HG03135 (cell line): Measurements from ENCODE around the gene ZNF865.

Experiments
- ATAC-seq: cut with Tn5 transposase; IDR thresholded peaks from one replicate; pipeline ENCODE4 v1.9.1; 2021; ENCODE audit warnings: mild to moderate bottlenecking, moderate library complexity; ENCODE audit not compliant: unreplicated experiment

The ZNF865 gene

DNA sequence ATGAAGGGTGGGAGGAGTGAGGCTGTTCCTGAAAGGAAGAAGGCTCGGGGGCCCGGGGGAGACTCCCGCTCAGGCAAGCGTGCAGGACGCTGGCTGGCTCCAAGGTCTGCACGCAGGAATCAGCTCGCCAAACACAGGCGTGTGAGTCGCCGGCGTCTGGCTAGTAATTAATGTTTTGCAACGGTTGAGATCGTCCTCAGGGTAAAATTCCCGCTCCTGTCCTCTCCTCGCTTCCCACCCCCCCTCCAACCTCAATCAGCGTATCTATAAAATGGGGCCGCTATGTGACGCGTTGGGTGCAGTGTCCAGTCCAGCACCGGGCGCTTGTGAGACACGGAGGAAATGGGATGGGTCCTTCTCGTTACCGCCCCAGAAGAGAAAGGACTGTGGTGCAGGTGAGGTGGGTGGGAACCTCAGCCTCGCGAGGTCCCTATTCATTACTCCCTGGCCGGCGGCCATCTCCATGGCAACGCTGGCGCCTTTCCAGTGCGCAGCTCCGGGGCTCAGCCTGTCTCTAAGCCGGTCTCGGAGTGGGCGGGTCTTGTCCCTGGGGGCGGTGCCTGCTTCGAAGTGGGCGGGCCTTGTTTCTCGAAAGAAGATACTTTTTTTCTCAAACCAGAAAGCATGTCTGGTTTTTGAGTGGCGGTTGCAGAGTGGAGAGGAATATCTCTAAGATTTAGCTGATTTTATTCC, 18.3 kb upstream of the ZNF865 start:
- peak; percentile 85 for ATAC-seq

GRCh38 chr19:55588738-55589137, 16.7 kb upstream of the ZNF865 start:
- no peak for ATAC-seq

DNA sequence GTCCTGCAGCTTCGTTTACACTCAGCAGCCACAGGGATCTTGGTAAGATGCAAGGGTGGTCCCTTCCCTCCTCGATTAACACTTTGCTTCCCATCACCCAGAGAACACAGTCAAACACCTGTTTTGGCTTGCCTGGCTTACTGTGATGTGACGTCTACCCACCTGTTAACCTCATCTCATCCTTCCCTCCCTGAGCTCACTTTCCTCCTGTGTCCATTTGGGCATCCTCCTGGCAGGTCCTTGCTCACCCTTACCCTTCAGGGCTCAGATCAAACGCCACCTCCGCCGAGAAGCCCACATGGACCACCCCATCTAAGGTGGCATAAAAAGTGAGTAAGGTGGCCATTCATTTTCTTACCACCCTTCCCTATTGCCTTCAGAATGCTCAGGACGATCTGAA, 15.3 kb upstream of the ZNF865 start:
- ATAC-seq, result no peak

GRCh38 chr19:55590617-55591016, 14.8 kb upstream of the ZNF865 start:
- no peak for ATAC-seq

- ATAC-seq, result no peak
Measured at GRCh38 chr19:55591555-55591954, 13.9 kb upstream of the ZNF865 start.

DNA sequence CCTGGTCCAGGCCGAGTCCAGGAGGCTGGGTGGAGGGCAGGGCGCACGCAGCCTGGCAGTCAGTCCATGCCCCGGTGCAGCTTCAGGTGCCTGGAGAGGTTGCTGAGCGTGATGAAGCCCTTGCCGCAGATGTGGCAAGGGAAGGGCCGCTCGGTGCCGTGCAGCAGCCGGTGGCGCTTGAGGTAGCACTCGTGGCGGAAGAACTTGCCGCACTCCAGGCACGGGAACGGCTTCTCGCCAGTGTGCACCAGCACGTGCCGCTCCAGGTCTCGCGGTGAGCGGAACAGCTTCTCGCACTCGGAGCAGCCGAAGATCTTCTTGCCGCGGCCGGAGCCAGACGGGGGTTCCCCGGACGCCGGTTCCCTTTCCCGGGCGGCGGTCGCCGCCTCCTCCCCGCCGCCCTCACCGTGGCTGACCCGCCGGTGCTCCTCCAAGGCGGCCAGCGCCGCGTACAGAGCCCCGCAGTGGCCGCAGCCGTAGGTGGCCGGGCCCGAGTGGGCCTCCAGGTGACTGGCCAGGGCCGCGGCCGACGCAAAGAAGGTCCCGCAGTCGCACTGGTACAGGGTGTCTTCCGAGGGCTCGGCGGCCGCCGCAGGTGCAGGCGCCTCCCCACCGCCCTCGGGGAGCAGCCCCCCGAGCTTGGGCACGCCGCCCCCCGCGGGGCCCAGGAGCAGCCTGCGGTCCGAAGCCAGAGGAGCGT, 12.9 kb upstream of the ZNF865 start:
- ATAC-seq, result no peak

DNA sequence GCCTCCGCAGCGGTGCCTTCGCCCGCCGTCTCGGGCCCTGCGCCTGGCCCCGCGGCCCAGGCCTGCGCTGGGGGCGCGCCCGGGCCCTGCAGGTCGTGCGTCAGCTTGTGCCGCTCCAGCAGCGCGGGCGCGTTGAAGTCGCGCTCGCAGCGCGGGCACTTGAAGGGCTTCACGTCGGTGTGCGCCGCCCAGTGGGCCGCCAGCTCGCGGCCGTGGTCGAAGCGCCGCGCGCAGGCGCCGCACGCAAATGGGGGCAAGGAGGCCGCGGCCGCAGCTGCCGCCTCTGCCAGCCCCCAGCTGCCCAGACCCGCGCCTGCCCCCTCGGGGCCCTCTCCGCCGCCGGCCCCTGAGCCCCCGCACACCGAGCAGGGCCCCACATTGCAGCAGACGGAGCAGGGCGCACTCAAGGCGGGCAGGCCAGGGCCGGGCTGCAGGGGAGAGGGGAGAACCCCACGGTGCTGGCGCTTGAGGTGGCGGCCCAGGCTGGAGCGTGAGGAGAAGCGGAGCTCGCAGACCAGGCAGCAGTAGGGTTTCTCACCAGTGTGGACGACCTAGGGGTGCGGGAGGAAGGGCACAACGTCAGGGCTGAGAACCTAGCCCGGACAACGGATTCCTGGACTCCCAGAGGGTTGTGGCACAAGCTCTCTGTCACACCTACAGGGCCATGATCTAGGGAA, 12.2 kb upstream of the ZNF865 start:
- no peak for ATAC-seq

DNA sequence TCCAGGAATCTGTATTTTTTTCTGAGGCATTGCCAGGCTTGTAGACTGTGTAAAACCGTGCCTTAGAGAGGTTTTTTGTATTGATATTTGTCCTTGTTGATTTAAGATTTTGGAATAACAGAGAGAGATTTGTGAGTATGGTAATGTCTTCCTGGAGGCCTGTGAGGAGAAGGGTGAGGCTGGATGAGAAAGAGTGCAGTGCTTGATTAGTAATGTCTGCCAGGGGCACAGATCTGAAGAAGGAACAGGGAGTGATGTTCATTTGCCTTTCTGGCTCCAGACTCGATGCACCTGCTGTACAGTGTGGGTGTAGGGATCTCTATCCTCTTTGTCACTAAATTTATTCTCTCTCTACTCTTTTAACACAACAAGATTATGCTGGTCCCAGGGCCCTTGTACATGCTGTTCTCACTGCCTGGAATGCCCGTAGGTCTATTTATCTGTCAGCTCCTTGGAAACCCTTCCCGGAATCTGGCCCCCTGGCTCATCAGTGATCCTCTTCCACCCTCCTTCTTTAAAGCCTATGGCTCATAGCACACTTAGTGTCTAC, 10.4 kb upstream of the ZNF865 start:
- ATAC-seq, result no peak

- ATAC-seq, result no peak
Measured at GRCh38 chr19:55596304-55596703, 9.1 kb upstream of the ZNF865 start.

- ATAC-seq, result no peak
Measured at GRCh38 chr19:55597501-55597921, 7.9 kb upstream of the ZNF865 start.

DNA sequence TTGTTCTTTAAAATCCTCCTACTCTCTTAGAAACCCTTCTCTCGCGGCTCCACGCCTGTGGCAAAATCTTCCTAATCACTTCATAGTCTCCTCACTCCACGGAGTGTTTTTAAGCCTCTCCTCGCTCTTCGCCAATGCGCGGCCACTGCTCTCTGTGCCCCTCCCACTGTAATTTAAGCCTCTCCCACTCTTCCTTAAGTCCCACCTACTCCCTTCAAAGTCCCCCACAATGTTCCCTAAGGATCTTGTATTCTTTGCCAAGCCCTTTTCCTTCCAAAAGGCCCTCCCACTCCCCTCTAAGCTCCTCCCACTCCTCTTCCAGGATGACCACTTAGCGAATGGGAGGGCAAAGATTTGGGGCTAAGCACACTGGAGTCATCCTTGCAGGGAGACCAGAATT, 7.4 kb upstream of the ZNF865 start:
- ATAC-seq, result no peak

DNA sequence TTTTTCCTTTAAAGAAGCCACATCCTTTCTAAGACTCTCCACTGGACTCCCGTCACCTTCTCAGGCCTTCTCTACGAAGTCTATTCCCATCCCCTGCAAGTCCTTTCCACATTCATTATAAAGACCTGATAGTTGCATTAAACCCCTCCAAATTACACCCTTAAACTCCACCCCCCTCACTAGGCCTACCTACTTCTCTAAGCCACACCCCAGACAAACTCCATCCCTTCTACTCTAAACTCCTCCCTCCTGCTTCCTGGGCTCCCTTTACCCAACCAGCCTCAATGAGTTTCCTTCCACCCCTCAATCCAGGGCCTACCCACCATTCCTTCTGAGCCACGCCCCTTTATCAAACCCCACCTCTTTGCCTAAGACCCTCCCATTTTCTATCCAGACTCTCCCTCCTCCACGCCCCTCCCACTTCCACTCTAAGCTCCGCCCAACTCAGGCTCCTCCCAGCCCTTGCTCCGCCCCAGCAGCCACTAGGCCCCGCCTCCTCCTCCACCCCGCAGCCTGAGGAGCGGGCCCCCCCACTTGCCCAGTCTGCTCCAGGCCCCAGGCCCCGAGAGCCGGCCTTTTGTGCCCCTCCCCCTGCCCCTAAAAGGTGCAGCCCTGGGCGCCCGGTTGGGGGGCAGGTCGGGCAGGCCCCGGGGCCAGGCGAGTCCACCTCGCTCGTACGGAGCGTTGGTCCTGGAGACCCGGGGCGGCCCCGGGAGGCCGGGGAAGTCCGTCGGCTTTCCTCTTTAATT, 6.6 kb upstream of the ZNF865 start:
- ATAC-seq, result peak; percentile 45

GRCh38 chr19:55599468-55599841, 6.0 kb upstream of the ZNF865 start, which contains the start of gene FIZ1:
FIZ1 (minus strand) TSS chr19:55599517; CDS start chr19:55597865, 1,652 bp downstream.
- ATAC-seq, result peak; percentile 53

GRCh38 chr19:55599842-55600661, 5.4 kb upstream of the ZNF865 start, which contains the start of gene ZNF524:
ZNF524 (plus strand) TSS chr19:55600288; CDS start chr19:55602113, 1,825 bp downstream.
- ATAC-seq, result peak; percentile 47

DNA sequence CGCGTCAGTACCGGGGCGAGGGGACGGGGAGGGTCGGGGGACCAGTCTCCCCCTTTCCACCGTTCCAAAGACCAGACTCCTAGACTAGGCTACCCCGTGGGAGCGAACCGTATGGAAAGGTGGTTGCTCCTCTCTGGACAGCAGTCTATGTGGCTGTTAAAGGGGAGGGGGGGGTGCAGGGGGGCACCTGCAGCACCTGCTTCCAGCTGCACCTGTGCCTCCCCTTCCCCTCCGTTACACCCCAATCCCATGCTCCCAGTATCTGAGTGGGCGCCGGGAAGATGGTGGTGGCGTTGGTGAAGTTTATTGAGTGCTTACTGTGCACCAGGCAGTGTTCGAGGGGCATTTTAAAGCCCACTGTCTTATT, 4.8 kb upstream of the ZNF865 start:
- ATAC-seq, result no peak

- no peak for ATAC-seq
Measured at GRCh38 chr19:55601084-55601483, 4.4 kb upstream of the ZNF865 start.

- ATAC-seq, result no peak
Measured at GRCh38 chr19:55602104-55603001, 3.1 kb upstream of the ZNF865 start.

DNA sequence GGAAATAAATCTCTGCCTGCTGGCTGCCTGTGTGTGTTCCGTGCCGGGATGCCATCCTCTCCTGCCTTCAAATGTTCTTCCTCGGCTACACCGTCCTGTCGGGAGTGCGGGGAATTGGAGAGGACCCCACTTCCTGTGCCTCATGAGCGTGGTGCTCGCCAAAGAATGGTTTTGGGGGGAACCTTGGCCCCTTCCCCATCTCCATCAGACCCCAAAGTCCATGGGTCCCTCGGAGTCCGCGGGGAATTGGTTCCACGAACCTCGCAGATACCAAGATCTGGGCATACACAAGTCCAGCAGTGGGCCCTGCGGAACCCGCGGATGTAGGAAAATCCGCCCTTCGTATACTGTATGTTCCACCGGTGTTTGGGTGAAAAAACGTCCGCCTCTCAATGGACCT, 2.3 kb upstream of the ZNF865 start:
- no peak for ATAC-seq
